ENCODE results near the gene ATP6V0B. TPM values are rescaled to one million over a fixed set of nuclear protein-coding genes. Genes with fewer than 3 reads are reported as not detected.

ATP6V0B gene
- total RNA-seq, 1 donor from 2014 or later, result 39.2 TPM

DNA sequence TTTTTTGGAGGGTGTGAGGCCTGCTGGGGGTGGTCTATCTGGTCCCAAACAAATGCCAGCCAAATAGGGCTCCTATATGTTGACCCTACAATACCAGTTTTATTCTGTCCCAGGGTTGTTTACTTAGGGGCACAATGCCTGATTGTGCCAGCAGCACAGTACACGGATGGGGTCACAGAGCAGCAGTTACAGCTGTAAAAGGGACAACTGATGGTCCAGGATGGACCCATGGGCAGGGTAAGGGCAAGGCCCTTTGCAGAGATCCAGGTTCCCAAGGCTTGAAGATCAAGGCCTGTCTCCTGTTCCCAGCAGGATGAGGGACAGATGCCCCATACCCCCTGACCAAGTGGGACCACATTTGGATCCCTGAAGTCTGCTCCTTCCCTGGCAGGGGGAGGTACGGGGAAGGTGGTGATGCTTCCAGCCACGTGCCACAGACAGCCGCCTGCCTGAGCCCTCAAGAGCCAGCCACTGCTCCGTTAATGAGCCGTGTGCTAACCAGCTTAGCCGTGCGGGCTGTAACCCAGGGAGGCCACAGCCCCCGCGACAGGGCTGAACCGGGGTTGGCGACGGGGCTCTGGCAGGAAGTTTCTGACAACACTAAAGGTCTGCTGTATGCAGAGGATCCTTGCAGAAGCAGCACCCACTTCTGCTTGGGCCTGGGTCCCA, 38.3 kb downstream of the ATP6V0B start:
- H3K79me2 ChIP-seq (ENCODE audit: low read depth), result no peaks in the 10 kb centered on the region
- Mint-ChIP-seq H3K4me1 (peaks cover 40% of the 10 kb centered on the region), H3K4me3 (no peak overlapping the region), H3K27me3 (ENCODE audit: insufficient read depth, low read depth) (peaks cover 5% of the 10 kb centered on the region), H3K27ac (no peak overlapping the region), H3K9me3 (no peaks in the 10 kb centered on the region), H3K36me3 (peaks cover 4% of the 10 kb centered on the region)
- H3K9ac ChIP-seq, result no peak overlapping the region
- no peaks in the 10 kb centered on the region for H3K27me3 ChIP-seq
- H3K27ac ChIP-seq, result no peak overlapping the region
- H3K9me3 ChIP-seq (ENCODE audit: low read depth), result no peaks in the 10 kb centered on the region
- TF ChIP-seq EZH2 (IDR thresholded peaks at IDR 0.05) (no peak), EZH2phosphoT487 (IDR thresholded peaks at IDR 0.05) (no peak)
- TF ChIP-seq, protein P1, sequence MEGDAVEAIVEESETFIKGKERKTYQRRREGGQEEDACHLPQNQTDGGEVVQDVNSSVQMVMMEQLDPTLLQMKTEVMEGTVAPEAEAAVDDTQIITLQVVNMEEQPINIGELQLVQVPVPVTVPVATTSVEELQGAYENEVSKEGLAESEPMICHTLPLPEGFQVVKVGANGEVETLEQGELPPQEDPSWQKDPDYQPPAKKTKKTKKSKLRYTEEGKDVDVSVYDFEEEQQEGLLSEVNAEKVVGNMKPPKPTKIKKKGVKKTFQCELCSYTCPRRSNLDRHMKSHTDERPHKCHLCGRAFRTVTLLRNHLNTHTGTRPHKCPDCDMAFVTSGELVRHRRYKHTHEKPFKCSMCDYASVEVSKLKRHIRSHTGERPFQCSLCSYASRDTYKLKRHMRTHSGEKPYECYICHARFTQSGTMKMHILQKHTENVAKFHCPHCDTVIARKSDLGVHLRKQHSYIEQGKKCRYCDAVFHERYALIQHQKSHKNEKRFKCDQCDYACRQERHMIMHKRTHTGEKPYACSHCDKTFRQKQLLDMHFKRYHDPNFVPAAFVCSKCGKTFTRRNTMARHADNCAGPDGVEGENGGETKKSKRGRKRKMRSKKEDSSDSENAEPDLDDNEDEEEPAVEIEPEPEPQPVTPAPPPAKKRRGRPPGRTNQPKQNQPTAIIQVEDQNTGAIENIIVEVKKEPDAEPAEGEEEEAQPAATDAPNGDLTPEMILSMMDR (IDR thresholded peaks at IDR 0.05), result no peak
- no peaks in the 10 kb centered on the region for H3K36me3 ChIP-seq
- peaks cover 11% of the 10 kb centered on the region for H4K20me1 ChIP-seq (ENCODE audit: low read depth)
- peak; percentile 51 for DNase-seq (ENCODE audit: low spot score)
- no peak overlapping the region for H3K4me3 ChIP-seq
- no peak overlapping the region for H2AFZ ChIP-seq (replicated peaks)
- H3F3A ChIP-seq (ENCODE audit: low read depth), result no peaks in the 10 kb centered on the region
- H3K4me2 ChIP-seq, result no peak overlapping the region
- peaks cover 20% of the 10 kb centered on the region for H3K4me1 ChIP-seq

DNA sequence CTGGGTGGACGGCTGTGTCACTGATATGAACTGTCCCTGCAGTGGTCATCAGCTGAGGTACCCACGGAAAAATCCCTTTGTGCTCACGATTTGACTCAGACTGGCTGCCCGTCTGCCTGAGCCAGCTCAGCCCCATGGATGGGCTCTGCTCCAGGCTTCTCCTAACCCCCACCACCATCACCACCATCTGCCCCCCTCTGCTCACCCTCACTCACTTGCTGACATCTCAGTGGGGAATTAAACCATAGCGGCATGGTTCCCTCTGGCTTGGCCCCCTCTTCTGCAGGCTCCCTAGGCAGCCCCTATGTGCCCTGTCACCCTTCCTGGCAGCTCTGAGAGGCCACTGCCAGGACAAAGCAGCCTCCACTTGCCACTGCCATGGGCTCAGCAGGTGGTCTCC, 39.2 kb downstream of the ATP6V0B start:
- peaks cover 40% of the 10 kb centered on the region for H3K4me1 Mint-ChIP-seq
- H3K4me2 ChIP-seq, result no peak overlapping the region

DNA sequence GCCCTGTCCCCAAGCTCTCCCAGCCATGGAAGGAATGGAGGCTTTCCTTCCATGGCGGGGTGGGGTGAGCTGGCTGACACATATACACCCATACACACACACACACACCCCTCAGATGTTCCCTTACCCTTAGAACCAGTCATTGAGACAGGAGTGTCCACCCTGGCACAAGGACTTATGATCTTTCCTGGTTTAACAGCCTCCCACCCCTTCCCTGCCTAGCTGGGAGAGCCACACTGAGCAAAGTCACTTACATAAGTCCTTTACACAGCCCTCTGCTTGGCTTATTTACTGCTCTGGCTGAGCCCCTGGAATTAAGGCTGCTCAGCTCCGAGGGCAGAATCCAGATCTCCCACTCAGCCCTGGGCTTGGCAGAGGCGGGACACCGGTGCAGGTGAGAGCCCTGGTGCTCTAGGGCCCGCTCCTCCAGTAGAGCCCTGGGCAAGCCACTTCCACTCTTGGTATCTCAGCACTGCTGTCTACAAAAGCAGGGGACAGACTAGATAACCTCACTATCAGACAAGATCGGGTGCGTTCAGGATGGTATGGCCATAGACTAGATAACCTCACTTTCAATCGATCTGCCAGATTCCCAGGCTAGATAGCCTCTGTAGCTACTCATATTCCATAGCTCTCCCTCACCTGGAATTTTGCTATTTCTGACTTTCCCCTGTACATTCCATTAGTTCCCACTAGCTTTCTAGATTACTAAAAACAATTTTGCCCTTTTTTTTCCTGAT, 39.8 kb downstream of the ATP6V0B start:
- Histone ChIP-seq H3K4me3 (no peak overlapping the region), H3K27ac (no peak overlapping the region), H3K4me1 (peaks cover 20% of the 10 kb centered on the region), H3K36me3 (no peaks in the 10 kb centered on the region), H2AFZ (replicated peaks) (no peak overlapping the region), H3K79me2 (ENCODE audit: low read depth) (no peaks in the 10 kb centered on the region), H3K9me3 (ENCODE audit: low read depth) (no peaks in the 10 kb centered on the region), H4K20me1 (ENCODE audit: low read depth) (peaks cover 11% of the 10 kb centered on the region), H3F3A (ENCODE audit: low read depth) (no peaks in the 10 kb centered on the region), H3K27me3 (no peaks in the 10 kb centered on the region), H3K4me2 (no peak overlapping the region), H3K9ac (no peak overlapping the region)
- Mint-ChIP-seq H3K36me3 (peaks cover 3% of the 10 kb centered on the region), H3K27me3 (ENCODE audit: insufficient read depth, low read depth) (peaks cover 3% of the 10 kb centered on the region), H3K4me3 (peak overlapping the region; percentile 2), H3K9me3 (no peaks in the 10 kb centered on the region), H3K4me1 (peaks cover 43% of the 10 kb centered on the region), H3K27ac (peak overlapping the region; percentile 20)
- TF ChIP-seq, protein P1 (IDR thresholded peaks at IDR 0.05), result no peak
- no peak for TF ChIP-seq EZH2phosphoT487 (IDR thresholded peaks at IDR 0.05)
- no peak for TF ChIP-seq EZH2 (IDR thresholded peaks at IDR 0.05)
- no peak for DNase-seq (ENCODE audit: low spot score)

More for the DNA sequence above, 39.2 kb downstream of the ATP6V0B start:
- no peaks in the 10 kb centered on the region for H3K9me3 Mint-ChIP-seq
- peaks cover 20% of the 10 kb centered on the region for H3K4me1 ChIP-seq
- no peak for DNase-seq (ENCODE audit: low spot score)
- no peak overlapping the region for H3K9ac ChIP-seq
- H3K36me3 Mint-ChIP-seq, result peaks cover 4% of the 10 kb centered on the region
- TF ChIP-seq, protein P1 (IDR thresholded peaks at IDR 0.05), result no peak
- TF ChIP-seq EZH2phosphoT487 (IDR thresholded peaks at IDR 0.05) (no peak), EZH2 (IDR thresholded peaks at IDR 0.05) (no peak)
- peaks cover 3% of the 10 kb centered on the region for H3K27me3 Mint-ChIP-seq (ENCODE audit: insufficient read depth, low read depth)
- H3K27me3 ChIP-seq, result no peaks in the 10 kb centered on the region
- no peaks in the 10 kb centered on the region for H3F3A ChIP-seq (ENCODE audit: low read depth)
- no peak overlapping the region for H3K4me3 ChIP-seq
- no peaks in the 10 kb centered on the region for H3K36me3 ChIP-seq
- no peak overlapping the region for H3K27ac ChIP-seq
- peak overlapping the region; percentile 18 for H3K27ac Mint-ChIP-seq
- H2AFZ ChIP-seq (replicated peaks), result no peak overlapping the region
- H3K79me2 ChIP-seq (ENCODE audit: low read depth), result no peaks in the 10 kb centered on the region
- H3K4me3 Mint-ChIP-seq, result no peak overlapping the region
- H3K9me3 ChIP-seq (ENCODE audit: low read depth), result no peaks in the 10 kb centered on the region
- peaks cover 11% of the 10 kb centered on the region for H4K20me1 ChIP-seq (ENCODE audit: low read depth)

Data from neural progenitor cell (in vitro differentiated cells).